ENCODE data around the gene TMEM175.
A peak's percentile ranks its signal among the peaks of the same experiment; 100 is the strongest.

Gene TMEM175, protein sequence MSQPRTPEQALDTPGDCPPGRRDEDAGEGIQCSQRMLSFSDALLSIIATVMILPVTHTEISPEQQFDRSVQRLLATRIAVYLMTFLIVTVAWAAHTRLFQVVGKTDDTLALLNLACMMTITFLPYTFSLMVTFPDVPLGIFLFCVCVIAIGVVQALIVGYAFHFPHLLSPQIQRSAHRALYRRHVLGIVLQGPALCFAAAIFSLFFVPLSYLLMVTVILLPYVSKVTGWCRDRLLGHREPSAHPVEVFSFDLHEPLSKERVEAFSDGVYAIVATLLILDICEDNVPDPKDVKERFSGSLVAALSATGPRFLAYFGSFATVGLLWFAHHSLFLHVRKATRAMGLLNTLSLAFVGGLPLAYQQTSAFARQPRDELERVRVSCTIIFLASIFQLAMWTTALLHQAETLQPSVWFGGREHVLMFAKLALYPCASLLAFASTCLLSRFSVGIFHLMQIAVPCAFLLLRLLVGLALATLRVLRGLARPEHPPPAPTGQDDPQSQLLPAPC

DNA sequence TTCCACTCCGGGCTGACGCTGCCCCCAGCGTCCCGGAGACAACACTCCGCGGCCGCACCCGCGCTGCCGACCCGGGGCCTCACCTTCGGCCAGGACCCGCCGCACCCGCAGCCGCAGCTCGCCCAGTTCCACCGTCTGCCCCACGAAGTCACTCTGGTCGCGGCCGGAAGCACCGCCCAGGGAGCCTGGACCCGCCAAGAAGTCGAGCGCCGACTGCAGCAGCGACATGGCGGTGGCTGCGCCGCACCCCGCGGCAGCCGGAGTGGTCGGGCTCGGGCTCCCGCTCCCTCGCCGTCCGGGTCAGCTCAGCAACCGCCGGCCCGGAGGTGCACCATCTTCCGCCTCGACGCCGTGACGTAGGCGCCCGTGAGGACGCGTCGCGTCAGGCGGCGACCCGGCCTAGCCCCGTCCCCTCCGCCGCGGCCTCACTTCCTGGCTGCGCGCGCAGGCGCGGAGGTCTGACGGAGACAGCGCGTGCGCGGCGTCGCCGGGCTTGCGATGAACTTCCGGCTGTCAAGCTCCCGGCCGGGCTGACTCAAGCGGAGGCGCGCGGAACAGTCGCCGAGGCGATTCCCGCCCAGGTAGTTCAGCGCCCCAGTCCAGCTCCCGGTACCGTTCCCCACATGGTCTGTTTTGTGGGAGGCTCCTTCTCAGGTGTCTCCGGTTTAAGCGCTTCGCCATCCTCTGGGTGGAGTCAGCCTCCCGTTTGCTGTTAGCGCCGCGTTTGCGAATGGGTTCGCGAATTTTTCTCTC is at the start of gene TMEM175, which contains the start of gene GAK:
TSS of gene TMEM175 (plus strand) at position 501 of the 753 bp plus-strand sequence. CDS start 15,280 bp downstream, outside the sequence.
TSS of gene GAK (minus strand) at position 357 of the 753 bp plus-strand sequence. CDS start at position 228, 129 bp downstream.
- peak; percentile 97 for DNase-seq (ENCODE audit: low spot score)

DNA sequence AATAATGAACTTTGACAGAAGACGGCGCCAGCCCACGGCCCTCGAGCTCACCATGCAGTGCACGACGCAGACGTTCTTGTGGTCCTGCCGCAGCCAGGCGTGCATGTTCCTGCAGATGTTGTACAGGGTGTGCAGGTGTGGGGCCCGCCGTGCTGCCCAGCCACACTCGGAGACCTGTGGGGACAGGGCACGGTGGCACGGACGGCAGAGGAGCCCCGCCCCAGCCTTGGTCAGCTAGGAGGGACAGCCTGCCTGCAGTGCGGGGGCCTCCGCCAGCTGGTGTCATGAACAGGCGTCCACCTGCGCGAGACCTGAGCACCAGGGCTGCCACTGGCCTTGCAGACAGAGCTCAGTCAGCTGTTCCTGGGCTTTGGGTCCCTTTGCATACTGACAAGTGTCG is 49.6 kb upstream of the TMEM175 start:
- DNase-seq (ENCODE audit: low spot score): no peak

DNA sequence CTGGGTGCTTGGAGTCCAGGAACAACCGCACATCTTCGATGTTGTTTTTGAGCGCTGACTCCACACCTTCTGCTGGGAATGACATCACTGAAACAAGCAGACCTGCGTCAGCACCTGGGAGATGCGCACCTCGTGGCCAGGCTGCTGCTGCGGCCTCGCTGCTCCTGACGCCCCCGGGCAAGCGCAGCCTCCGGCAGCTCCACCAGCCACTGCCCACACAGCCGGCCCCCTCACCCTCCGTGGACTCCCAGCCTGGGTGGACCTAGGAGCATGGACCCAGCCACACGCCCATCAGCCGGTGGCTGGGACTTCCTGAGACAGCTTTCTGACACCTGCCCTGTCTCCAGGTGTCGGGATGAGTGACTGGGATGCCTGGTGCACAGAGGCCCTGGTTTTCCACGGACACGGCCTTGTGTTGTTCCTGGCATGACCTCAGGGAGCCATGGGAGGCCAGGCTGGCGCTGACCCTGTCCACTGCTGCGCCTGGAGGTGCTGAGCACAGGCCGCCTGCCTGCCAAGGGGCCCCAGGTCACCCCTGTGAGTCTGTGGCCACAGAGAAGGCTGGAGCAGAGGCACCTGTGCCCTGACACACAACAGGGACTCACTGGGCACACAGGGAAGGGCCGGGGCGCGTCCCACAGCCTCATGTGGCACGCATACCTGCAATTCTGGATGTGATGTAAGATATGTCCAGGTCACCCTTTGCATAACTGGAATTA is 48.7 kb upstream of the TMEM175 start:
- DNase-seq (ENCODE audit: low spot score): no peak

DNA sequence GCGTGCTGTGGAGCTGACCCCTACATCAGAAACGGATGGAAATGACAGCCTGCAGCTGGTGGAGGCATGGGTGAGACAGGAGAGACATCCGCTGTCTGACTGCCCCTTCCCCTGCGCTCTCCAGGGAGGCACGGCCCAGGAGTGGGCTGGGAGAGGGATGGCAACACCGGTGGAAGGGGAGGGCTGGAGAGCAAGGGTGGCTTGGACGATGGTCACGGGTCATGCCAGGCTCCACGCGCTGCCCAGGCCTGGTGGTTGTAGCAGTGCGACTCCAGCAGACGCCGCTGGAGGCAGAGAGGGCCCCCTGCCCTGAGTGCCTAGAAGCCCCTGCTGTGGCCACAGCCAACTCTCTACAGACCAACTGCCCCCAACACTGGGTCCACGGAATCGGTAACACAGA is 48.0 kb upstream of the TMEM175 start:
- DNase-seq (ENCODE audit: low spot score): no peak

DNA sequence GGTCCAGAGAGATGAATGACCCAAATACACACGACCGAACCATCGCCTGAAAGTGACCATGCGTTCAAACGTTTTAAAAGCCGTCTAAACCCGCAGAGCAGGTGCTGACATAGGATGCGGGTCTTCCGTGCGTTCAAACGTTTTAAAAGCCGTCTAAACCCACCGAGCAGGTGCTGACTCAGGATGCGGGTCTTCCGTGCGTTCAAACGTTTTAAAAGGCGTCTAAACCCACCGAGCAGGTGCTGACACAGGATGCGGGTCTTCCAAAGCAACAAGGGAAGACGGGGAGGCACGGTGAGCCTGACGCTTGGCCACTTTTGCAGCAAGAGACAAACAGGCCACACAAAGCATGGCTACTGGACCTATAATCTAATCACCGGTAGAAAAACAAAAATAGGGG is 47.4 kb upstream of the TMEM175 start:
- no peak for DNase-seq (ENCODE audit: low spot score)

DNA sequence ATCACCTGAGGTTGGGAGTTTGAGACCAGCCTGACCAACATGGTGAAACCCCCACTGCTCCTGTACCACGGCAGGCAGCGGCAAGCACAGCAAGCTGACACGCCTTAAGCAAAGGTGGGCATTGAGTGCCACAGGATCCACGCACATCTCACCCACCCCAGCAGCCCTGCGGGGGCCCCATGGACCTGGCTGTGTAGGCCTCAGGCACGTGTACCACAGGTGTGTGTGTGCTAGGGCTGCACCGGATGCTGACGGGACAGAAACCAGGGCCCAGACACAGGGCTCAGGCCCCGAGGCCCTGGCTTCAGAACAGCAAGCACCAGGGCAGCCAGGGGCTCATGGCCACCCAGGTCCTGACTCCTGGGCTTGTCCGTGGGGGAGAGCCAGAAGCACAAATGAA is 46.9 kb upstream of the TMEM175 start:
- DNase-seq (ENCODE audit: low spot score): no peak

DNA sequence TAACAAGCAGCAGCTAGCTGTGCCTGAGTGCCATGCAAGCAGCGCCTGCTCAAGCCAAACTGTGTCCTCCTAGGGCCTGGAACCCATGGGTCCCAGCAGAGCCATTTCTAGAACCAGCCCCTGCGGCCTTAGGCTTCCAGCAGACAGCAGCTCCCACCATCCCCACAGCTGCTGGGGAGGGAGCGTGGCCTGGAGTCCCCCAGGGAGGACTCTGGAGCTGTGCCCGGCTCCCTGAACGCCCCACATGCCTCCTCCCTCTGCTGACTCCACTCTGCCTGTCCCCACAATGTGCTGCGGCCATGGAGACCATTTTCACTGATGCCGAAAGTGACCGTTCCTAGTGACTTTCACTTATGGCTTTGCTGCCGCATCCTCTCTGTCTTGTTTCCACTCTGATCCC is 46.0 kb upstream of the TMEM175 start:
- DNase-seq (ENCODE audit: low spot score): no peak

DNA sequence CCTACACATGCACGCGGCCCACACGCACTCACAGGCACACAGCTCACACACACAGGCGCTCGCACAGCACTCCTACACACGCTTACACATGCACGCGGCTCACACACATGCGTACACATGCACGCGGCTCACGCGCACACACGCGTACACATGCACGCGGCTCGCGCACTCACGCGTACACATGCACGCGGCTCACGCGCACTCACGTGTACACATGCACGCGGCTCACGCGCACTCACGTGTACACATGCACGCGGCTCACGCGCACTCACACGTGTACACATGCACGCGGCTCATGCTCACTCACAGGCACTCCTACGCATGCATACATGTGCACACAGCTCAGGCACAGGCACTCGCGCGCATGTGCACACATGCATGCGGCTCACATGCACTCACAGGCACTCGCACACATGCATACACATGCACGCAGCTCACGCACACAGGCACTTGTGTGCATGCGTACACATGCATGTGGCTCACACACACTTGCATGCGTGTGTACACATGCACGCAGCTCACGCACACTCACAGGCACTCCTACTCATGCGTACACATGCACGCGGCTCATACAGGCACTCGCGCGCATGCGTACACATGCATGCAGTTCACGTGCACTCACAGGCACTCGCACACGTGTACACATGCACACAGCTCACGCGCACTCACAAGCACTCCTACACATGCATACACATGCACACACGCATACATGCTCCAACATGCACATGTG is 45.1 kb upstream of the TMEM175 start:
- no peak for DNase-seq (ENCODE audit: low spot score)

DNA sequence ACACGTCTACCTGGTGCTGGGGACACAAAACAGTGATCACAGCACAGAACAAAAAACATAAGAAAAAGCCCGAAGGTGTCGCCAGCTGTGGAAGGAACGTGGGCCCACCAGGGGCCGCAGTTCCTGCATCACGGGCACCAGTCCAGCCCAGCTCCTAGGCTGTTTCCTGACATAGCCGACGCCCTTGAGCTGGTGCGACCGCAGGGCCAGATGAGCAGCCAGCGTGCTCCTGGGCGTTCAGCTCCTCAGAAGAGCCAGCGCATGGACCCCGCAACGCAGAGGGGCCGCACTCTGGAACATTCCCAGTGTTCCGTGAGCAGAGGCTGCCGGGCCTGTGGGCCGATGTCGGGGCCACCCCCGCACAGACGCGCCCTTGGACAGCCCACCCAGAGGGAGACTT is 44.2 kb upstream of the TMEM175 start:
- DNase-seq (ENCODE audit: low spot score): no peak

DNA sequence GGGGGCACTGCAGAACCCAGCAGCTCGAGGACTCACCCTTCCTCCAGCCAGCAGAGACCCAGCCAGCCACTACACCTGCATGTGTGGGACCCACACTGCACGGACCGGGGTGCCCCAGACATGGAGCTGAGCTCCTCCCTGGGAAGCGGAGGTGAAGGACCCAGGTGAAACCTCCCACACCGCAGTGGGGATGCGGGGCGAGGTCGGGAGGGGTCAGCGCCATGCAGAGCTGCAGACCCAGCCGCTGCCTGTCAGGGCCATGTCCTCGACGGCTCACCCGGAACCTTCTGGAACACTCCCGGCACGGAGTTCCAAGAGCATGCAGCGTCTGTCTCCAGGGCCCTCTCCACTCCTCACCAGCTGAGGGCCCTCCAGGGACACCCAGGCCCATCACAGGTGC is 42.7 kb upstream of the TMEM175 start:
- no peak for DNase-seq (ENCODE audit: low spot score)

DNA sequence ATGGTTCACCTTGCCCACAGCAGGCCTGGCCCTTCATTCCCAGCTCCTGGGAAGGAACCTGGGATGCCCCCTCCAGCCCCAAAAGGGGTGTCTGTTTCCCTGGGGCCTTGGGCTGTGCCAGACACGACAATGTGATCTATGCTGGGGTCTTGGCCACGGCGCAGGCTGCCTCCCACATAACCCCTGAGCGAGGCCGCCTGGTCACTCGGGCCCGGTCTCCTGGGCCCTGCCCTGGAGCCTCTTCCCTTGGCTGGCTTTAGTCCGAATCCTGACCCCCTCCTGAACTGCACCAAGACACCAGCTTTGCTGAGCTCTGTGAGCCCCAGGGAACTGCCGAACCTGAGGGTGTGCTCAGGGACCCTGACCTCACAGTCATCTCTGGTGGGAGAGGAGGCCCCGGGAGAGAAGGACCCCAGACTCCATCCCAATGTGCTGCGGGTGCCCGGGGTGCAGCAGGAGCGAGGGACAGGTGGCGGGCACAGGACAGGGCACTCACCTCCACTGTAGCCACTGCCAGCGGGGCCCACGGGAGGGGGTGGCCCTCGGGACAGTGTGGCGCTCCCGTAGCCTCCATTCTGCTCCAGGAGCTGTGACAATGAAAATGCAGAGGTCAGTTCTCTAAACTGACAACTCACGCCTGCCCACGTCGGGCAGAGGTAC is 42.1 kb upstream of the TMEM175 start:
- no peak for DNase-seq (ENCODE audit: low spot score)

DNA sequence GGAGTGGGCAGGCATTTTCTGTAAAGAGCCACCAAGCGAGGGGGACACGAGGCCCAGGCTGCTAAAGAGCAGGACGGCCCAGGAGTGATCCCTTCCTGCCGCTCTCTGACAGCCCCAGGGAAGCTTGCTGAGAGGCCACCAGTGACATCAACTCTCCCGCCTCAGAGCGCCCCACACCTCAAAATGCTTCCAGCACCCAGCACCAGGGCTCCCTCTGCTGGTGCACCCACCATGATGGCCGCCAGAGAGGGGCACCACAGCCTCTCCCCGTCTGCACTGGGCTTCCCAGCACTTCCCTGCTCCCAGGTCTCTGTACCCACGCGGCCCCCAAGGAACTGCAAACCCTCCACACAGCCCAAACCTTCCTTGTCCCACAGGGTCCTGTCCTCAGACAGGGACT is 40.5 kb upstream of the TMEM175 start:
- DNase-seq (ENCODE audit: low spot score): no peak

DNA sequence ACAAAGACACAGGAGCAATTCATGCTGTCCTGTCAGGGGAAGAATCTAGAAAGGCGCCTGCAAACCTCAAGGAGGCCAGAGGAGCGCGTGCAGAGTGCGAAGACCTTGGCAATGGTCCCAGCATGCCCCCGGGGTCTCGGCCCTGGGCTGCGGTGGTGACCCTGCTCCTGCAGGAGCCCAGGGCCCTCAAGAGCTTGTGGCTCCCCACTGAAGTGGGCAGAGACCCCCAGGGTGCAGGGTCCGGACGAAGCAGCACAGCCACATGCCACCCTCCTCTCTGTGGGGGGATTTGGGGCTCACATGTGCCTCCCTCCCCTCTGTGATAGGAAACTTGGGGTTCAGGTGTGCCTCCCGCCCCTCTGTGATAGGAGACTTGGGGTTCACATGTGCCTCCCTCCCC is 39.5 kb upstream of the TMEM175 start:
- no peak for DNase-seq (ENCODE audit: low spot score)

DNA sequence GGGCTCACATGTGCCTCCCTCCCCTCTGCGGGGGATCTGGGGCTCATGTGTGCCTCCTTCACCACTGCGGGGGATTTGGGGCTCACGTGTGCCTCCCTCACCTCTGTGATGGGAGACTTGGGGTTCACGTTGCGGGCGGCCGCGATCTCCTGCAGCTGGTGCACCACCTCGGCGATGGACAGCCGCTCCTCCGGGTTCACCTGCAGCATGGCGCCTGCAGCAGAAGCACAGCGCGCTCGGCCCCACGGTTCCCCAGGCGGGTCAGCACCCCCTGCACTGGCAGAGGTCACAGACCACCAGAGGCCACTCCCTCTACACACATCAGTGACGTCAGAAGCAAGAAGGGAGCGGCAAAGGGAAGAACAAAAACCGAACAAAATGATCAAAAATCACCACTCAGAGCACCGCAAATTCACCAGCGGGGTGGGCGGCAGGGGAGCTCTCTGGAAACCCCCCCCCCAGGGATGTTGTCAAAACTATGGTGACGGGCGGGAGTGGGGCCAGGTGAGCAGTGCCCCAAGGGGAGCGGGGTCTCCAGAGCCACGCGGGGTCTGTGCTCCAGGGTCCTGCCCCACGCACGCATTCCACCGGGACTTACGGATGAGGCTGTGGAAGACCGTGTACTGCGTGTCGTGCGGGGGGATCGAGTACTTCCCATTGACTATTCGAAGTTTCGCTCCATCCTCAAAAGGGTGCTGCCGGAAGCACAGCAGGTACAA is 38.8 kb upstream of the TMEM175 start:
- DNase-seq (ENCODE audit: low spot score): no peak

DNA sequence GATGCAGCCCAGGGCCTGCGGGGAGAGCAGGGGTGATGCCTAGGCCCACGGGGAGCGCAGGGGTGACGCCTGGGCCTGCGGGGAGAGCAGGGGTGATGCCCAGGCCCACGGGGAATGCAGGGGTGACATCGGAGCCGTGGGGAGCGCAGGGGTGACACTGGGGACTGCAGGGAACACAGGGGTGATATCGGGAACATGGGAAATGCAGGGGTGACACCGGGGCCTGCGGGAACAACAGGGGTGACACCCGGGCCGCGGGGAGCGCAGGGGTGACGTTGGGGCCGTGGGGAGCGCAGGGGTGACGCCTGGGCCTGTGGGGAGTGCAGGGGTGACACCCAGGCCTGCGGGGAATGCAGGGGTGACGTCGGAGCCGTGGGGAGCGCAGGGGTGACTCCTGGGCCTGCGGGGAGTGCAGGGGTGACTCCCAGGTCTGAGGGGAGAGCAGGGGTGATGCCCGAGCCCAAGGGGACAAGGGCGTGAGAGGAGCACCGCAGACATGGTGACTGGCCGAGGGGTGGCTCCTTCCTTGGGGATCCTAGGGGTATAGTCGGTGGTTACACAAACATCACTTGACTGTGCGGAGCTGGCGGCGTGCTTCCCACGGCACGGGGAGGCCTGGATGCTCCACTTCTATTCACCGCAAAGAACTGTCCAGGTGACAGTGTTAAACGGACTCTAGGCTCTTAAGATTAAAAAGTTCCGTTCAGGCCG is 38.1 kb upstream of the TMEM175 start:
- no peak for DNase-seq (ENCODE audit: low spot score)

DNA sequence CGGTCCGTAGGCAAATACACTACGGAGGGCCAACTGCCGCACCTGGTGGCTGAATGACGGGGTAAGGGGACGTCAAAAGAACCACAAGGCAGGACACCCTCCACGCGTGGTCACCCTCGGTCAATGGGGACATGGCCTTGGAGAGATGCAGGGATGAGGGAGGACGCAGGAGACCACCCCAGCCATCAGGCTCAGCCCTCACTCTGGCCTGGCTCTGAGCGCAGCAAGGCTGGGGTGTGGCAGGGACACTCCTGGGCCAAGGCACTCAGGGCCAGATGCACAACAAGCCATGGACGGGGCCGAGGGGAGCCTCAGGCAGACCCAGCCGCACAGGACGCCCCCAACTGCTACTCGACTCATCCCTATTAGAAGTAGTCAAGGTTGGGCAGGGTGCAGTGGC is 36.7 kb upstream of the TMEM175 start:
- DNase-seq (ENCODE audit: low spot score): no peak

DNA sequence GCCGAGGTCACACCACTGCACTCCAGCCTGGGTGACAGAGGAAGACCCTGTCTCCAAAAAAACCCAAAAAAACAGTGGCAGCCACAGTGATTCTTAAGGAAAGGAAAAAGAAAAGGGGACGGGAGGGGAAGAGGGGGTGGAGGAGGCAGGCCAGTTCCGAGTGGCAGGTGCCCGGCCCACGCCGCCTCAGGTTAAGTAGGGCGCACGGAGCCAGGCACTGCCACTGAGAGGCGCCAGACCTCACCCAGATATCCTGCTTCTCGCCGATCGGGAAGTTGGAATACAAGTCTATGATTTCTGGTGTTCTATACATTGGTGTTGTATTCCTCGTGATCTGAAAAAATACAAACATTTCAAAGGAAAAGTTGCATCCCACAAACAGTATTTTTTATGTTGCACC is 36.0 kb upstream of the TMEM175 start:
- DNase-seq (ENCODE audit: low spot score): no peak

DNA sequence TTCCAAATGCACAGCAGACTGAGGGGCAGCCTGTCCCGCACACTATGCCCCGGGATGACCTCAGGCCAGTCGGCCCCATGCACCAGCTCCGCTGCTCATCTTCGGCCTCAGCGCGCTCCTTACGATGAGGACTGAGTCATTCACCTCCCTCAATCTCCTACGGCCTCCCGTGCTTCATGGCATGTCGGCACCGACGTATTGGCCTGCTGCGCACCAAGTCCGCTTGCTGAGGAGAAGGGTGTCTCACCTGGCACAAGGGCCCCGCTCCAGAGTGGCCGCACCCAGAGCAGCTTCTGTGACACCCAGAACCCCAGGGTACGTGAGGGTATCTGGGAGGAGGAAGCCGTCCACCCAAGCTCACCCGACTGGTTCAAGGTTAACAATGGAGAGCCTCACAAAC is 35.6 kb upstream of the TMEM175 start:
- no peak for DNase-seq (ENCODE audit: low spot score)

DNA sequence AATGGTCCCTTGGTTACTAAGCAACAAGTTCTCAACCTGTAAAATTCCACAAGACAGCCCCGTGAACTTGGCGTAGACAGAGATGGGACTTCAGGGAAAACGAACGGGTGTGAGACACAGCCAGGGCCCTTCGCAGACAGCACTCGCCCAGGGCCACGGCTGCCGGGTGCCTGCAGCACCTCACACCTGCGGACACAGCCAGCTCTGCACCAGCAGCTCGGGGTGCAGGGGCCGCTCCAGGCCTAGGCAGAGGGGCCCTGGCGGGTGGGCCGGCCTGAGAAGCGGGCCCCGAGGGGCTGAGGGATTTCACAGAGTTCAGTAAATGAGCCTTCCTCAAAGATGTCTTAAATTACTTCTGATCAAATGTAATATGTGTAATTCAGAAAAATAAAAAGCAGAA is 34.1 kb upstream of the TMEM175 start:
- DNase-seq (ENCODE audit: low spot score): no peak

All from activated CD4-positive, alpha-beta T cell treated with anti-CD3 and anti-CD28 coated beads, Interleukin-2, Interleukin-4, amounts not matched to agents 100 ng/mL and 50 ng/mL, durations not matched to agents 16 hours and 8 hours (primary cell).